WTC11 (cell line): ENCODE measurements around the gene ACOXL.

Source experiments
- CREB1 ChIP-seq: sonication (generic); formaldehyde crosslinking; IDR thresholded peaks from 2 replicates; pipeline ENCODE4 v1.8.0; 2023; ENCODE audit warnings: mild to moderate bottlenecking, missing genetic modification reagents
- CTCF ChIP-seq: fragments of 200-600 bp; IDR thresholded peaks from 2 replicates; pipeline ENCODE4 v1.8.0; 2022; ENCODE audit warnings: antibody characterized with exemption
- ESRRA ChIP-seq: sonication (generic); formaldehyde crosslinking; IDR thresholded peaks from 2 replicates; pipeline ENCODE4 v1.8.1; 2022; ENCODE audit warnings: mild to moderate bottlenecking, missing genetic modification reagents, borderline replicate concordance
- ETV6 ChIP-seq: sonication (generic); formaldehyde crosslinking; IDR thresholded peaks from 2 replicates; pipeline ENCODE4 v1.8.1; 2022; ENCODE audit warnings: mild to moderate bottlenecking, missing genetic modification reagents
- MLX ChIP-seq: sonication (generic); formaldehyde crosslinking; IDR thresholded peaks from 2 replicates; pipeline ENCODE4 v1.8.1; 2023; ENCODE audit warnings: mild to moderate bottlenecking, missing genetic modification reagents, moderate library complexity
- NR1H2 ChIP-seq: sonication (generic); formaldehyde crosslinking; IDR thresholded peaks from 2 replicates; pipeline ENCODE4 v1.9.0; 2021; ENCODE audit warnings: mild to moderate bottlenecking, moderate library complexity, missing genetic modification reagents
- NR2C2 ChIP-seq: sonication (generic); formaldehyde crosslinking; IDR thresholded peaks from 2 replicates; pipeline ENCODE4 v1.8.0; 2022; ENCODE audit warnings: mild to moderate bottlenecking, missing genetic modification reagents
- PREB ChIP-seq: sonication (generic); formaldehyde crosslinking; IDR thresholded peaks from 2 replicates; pipeline ENCODE4 v1.8.1; 2022; ENCODE audit warnings: mild to moderate bottlenecking, missing genetic modification reagents, moderate library complexity, borderline replicate concordance
- TCF7 ChIP-seq: sonication (generic); formaldehyde crosslinking; IDR thresholded peaks from 2 replicates; pipeline ENCODE4 v1.8.0; 2022; ENCODE audit warnings: mild to moderate bottlenecking, low read depth, missing genetic modification reagents, moderate library complexity
- TEAD4 ChIP-seq: sonication (generic); formaldehyde crosslinking; IDR thresholded peaks from 2 replicates; pipeline ENCODE4 v1.8.0; 2022; ENCODE audit warnings: mild to moderate bottlenecking, missing genetic modification reagents
- ZNF281 ChIP-seq: sonication (generic); formaldehyde crosslinking; IDR thresholded peaks from 2 replicates; pipeline ENCODE4 v1.8.0; 2023; ENCODE audit warnings: mild to moderate bottlenecking, missing genetic modification reagents
- ZNF317 ChIP-seq: sonication (generic); formaldehyde crosslinking; IDR thresholded peaks from 2 replicates; pipeline ENCODE4 v1.8.1; 2023; ENCODE audit warnings: low read depth, mild to moderate bottlenecking, moderate library complexity, missing genetic modification reagents, borderline replicate concordance
- TF ChIP-seq, protein P1 (sequence below): sonication (generic); formaldehyde crosslinking; IDR thresholded peaks from 2 replicates; pipeline ENCODE4 v1.8.0; 2022; ENCODE audit warnings: missing genetic modification reagents
- TF ChIP-seq, protein P2 (sequence below): sonication (generic); formaldehyde crosslinking; IDR thresholded peaks from 2 replicates; pipeline ENCODE4 v1.8.0; 2022; ENCODE audit warnings: mild to moderate bottlenecking, missing genetic modification reagents

DNA sequence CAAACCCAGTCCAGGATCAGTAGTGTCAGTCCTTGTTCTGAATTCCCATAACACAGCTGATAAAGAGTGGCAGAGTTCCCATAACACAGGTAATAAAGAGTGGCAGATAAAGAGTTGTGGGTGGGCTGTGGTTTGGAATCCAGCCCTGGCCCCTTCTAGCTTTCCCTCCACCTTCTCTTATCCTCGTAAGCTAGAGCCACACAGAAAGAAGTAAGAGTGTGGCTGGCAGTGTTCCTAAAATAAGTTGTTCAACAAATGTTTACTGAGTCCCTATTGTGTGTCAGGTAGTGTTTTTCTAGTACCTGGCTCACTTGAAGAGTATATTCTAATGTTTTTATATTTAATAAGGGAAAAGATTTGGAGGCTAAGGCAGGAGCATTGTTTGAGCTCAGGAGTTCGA, 323.4 kb downstream of the ACOXL start:
- TF ChIP-seq CTCF, result no peak
- TF ChIP-seq, protein P1, sequence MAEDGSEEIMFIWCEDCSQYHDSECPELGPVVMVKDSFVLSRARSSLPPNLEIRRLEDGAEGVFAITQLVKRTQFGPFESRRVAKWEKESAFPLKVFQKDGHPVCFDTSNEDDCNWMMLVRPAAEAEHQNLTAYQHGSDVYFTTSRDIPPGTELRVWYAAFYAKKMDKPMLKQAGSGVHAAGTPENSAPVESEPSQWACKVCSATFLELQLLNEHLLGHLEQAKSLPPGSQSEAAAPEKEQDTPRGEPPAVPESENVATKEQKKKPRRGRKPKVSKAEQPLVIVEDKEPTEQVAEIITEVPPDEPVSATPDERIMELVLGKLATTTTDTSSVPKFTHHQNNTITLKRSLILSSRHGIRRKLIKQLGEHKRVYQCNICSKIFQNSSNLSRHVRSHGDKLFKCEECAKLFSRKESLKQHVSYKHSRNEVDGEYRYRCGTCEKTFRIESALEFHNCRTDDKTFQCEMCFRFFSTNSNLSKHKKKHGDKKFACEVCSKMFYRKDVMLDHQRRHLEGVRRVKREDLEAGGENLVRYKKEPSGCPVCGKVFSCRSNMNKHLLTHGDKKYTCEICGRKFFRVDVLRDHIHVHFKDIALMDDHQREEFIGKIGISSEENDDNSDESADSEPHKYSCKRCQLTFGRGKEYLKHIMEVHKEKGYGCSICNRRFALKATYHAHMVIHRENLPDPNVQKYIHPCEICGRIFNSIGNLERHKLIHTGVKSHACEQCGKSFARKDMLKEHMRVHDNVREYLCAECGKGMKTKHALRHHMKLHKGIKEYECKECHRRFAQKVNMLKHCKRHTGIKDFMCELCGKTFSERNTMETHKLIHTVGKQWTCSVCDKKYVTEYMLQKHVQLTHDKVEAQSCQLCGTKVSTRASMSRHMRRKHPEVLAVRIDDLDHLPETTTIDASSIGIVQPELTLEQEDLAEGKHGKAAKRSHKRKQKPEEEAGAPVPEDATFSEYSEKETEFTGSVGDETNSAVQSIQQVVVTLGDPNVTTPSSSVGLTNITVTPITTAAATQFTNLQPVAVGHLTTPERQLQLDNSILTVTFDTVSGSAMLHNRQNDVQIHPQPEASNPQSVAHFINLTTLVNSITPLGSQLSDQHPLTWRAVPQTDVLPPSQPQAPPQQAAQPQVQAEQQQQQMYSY (CRISPR knock-in tag), result no peak
- no peak for TF ChIP-seq MLX
- no peak for TF ChIP-seq ZNF281
- no peak for TF ChIP-seq CREB1
- TF ChIP-seq PREB, result no peak
- no peak for TF ChIP-seq TEAD4 (CRISPR knock-in tag)
- TF ChIP-seq ESRRA, result no peak
- TF ChIP-seq ZNF317, result no peak
- no peak for TF ChIP-seq TCF7
- TF ChIP-seq NR2C2 (CRISPR knock-in tag), result no peak
- TF ChIP-seq ETV6 (CRISPR knock-in tag), result no peak
- no peak for TF ChIP-seq NR1H2 (CRISPR knock-in tag)
- TF ChIP-seq, protein P2, sequence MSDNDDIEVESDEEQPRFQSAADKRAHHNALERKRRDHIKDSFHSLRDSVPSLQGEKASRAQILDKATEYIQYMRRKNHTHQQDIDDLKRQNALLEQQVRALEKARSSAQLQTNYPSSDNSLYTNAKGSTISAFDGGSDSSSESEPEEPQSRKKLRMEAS (CRISPR knock-in tag), result no peak
